Measurements from ENCODE around the gene LYPD3.
"Not testable (repeated sequence)": the region's sequence is repeated elsewhere in the genome, so short reads cannot be mapped to it uniquely, and the experiment has no call there.

LYPD3 gene

DNA sequence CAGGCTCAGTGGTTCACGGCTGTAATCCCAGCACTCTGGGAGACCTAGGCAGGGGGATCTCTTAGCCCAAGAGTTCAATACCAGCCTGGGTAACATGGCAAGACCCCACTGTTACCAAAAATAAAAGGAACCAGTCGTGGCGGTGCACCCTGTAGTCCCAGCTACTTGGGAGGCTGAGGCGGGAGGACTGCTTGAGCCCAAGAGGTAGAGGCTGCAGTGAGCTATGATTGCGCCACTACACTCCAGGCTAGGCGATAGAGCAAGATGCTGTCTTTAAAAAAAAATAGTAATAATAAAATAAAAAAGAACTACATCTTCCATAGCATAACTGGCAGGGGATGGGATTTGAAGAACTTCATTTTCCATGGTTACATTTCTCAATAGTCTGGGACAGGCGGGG, 3.0 kb downstream of the LYPD3 start:
- H3K4me3 Mint-ChIP-seq, result peak overlapping the region; percentile 86
- H3K36me3 Mint-ChIP-seq (ENCODE audit: low read depth), result peaks cover 7% of the 10 kb centered on the region
- no peaks in the 10 kb centered on the region for H3K9me3 Mint-ChIP-seq
- H3K27me3 Mint-ChIP-seq, result no peaks in the 10 kb centered on the region
- H3K4me1 Mint-ChIP-seq (ENCODE audit: low read depth), result peaks cover 48% of the 10 kb centered on the region
- peak overlapping the region; percentile 84 for H3K27ac Mint-ChIP-seq
- no peak for DNase-seq

DNA sequence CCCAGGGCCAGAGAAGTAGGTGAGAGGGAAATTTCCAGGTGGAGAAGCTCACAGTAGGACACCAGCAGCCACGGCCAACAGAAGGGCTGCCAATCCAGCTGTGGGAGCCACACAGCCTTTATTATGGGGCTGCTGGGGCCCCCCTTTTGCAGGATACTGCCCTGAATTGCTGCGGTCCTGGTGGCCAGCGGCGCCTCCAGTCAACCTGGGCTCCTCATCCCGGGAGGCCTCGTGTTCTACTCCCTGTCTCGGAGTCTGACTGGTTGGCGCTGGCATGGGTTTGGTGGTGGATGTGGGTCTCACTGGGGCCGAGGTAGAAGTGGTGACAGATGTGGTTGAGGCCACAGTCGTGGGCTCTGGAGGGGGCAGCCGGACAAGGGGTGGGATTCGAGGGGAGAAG, 4.1 kb downstream of the LYPD3 start:
- Mint-ChIP-seq H3K4me1 (ENCODE audit: low read depth) (peaks cover 44% of the 10 kb centered on the region), H3K27ac (peak overlapping the region; percentile 19), H3K4me3 (no peak overlapping the region), H3K27me3 (no peaks in the 10 kb centered on the region), H3K36me3 (ENCODE audit: low read depth) (peaks cover 7% of the 10 kb centered on the region), H3K9me3 (no peaks in the 10 kb centered on the region)
- DNase-seq, result no peak

DNA sequence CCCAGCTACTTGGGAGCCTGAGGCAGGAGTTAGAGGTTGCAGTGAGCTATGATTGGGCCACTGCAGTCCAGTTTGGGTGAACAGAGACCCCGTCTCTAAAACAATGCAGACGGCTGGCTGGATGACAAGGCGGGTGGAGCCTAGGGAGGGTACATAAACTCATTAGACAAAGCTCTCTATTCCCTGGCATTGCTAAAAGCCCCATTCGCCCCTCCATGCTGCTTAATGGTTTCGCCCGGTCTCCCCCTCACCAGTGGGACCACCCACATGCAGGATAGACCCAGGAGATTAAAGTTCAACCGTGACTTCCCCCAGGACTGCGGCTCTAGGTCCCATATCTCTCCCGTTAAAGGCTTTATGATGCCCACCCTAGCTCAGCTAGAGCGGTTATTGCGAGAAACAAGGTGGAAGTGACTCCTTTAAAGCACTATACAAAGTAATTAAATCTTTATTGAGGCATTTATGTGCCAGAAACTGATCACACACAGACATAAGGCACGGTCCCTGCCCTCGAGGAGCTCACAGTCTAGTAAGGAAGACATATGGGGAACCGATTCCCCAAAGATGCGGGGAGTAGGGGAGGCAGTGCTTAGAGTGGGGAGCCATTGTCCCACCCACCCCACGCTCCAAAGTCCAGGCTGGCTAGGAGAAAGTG, 4.9 kb downstream of the LYPD3 start:
- Mint-ChIP-seq H3K27ac (no peak overlapping the region), H3K27me3 (no peaks in the 10 kb centered on the region), H3K4me3 (no peak overlapping the region), H3K4me1 (ENCODE audit: low read depth) (peaks cover 43% of the 10 kb centered on the region), H3K9me3 (no peaks in the 10 kb centered on the region), H3K36me3 (ENCODE audit: low read depth) (peaks cover 7% of the 10 kb centered on the region)
- no peak for DNase-seq

DNA sequence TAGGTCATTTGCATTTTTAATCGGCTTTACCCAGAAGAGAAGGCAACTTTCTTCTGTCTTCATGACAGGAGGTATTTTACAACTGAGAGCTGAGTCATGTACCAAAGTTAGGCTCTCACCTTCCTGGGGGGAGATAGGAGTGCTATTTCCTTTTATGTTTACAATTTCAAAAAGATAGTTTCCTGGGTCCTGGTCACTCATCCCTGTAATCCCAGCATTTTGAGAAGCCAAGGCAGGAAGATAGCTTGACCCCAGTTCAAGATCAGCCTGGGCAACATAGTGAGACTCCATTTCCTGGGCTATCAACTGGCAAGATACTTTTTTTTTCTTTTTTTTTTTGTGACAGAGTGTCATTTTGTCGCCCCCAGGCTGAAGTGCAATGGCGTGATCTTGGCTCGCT, 7.6 kb downstream of the LYPD3 start:
- H3K27ac Mint-ChIP-seq, result no peak overlapping the region
- H3K36me3 Mint-ChIP-seq (ENCODE audit: low read depth), result peaks cover 7% of the 10 kb centered on the region
- no peak overlapping the region for H3K4me3 Mint-ChIP-seq
- no peaks in the 10 kb centered on the region for H3K9me3 Mint-ChIP-seq
- H3K4me1 Mint-ChIP-seq (ENCODE audit: low read depth), result peaks cover 33% of the 10 kb centered on the region
- H3K27me3 Mint-ChIP-seq, result no peaks in the 10 kb centered on the region
- DNase-seq, result no peak

DNA sequence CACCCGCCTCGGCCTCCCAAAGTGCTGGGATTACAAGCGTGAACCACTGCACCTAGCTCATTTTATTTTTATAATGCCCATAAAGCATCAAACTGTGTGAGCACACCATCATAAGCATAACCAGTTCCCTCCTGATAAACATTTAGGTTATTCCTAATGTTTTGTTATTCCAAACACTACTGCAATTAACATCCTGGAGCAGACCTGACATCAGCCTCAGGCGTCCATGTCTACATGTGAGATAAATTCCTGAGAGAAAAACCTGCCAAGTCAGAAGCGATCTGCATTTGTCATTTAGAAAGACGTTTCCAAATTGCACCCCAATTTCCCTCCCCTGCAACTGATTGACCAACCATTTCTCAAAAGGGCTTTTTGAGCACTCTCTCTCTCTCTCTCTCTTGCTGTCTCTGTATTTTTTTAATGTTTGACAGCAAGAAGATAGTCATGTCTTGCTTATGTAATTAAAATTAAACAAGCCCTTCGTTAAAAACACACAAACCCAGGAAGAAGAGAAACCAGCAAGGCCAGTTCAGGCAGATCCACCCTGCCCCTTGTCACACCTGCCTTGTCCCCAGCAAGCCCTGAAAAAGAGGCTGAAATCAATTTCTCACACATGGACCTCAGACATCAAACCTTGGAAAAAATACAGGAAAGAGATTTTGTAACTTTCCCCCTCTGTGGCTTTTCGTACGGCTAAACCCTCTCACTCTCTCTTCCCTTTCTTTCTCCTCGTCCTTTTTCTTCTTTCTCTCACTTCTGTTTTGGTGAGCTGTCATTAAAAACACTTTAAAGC, 9.9 kb downstream of the LYPD3 start:
- Mint-ChIP-seq H3K27ac (no peak overlapping the region), H3K4me3 (no peak overlapping the region), H3K9me3 (peaks cover 2% of the 10 kb centered on the region), H3K27me3 (no peaks in the 10 kb centered on the region), H3K4me1 (ENCODE audit: low read depth) (peaks cover 29% of the 10 kb centered on the region), H3K36me3 (ENCODE audit: low read depth) (no peaks in the 10 kb centered on the region)
- no peak for DNase-seq

DNA sequence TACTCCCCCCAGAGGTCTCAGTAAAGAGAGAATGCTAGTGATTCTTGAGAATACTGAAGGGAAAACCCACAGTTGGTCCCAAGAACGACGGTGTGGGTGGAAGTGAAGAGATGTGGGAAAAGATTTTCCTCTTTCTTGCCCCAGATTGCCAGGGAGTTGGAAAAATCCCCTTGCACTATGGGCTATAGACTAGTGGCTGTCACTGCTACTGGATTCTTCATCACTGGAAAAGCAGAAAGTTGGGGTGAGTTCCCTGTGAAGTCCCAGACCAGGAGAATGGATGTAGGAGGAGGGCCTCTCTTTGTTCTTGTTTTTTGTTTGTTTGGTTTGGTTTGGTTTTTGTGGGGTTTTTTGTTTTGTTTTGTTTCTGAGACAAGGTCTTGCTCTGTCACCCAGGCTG, 11.4 kb downstream of the LYPD3 start:
- H3K4me3 Mint-ChIP-seq, result no peak overlapping the region
- no peak for DNase-seq
- peaks cover 2% of the 10 kb centered on the region for H3K9me3 Mint-ChIP-seq
- H3K36me3 Mint-ChIP-seq (ENCODE audit: low read depth), result no peaks in the 10 kb centered on the region
- H3K4me1 Mint-ChIP-seq (ENCODE audit: low read depth), result peaks cover 34% of the 10 kb centered on the region
- no peak overlapping the region for H3K27ac Mint-ChIP-seq
- no peaks in the 10 kb centered on the region for H3K27me3 Mint-ChIP-seq

DNA sequence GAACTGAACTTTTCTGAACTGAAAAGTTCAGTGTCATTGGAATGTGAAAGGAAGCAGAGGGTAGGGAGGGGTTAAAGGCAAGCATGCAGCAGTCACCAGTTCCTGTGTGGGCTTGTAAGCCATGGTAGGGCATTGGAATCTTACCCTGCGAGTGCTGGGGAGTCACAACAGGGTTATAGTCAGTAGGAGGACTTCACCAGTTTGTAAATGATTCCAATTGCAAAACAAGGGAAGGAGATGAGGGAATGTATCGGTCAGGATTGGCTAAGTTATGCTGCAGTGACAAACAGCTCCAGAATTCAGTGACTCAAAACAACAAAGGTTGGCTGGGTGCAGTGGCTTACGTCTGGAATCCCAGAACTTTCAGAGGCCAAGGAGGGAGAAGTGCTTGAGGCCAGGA, 12.8 kb downstream of the LYPD3 start:
- no peak overlapping the region for H3K4me3 Mint-ChIP-seq
- H3K27me3 Mint-ChIP-seq, result no peaks in the 10 kb centered on the region
- peaks cover 31% of the 10 kb centered on the region for H3K4me1 Mint-ChIP-seq (ENCODE audit: low read depth)
- H3K36me3 Mint-ChIP-seq (ENCODE audit: low read depth), result no peaks in the 10 kb centered on the region
- H3K9me3 Mint-ChIP-seq, result peaks cover 2% of the 10 kb centered on the region
- H3K27ac Mint-ChIP-seq, result no peak overlapping the region
- no peak for DNase-seq

DNA sequence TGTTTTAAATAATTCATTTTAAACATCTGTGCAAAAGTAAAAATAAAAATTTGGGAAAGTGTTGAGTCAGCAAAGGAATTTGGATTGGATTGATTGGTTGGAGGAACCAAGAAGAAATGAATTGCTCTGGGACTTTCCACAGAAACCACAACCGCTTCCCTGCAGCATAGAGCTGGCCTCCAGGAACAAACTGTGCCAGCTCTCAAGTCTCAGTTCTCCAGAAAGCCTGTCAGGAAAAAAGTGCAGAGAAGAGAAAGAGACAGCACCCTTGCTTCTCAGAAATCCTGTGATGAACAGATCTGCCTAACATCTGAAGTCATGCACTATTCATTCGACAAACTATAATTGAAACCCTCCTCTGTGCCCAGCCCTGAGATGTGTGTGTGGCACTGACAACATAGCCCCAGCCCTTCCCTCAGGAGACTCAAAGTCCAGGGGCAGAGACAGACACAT, 14.8 kb downstream of the LYPD3 start:
- no peak for DNase-seq
- H3K27ac Mint-ChIP-seq, result peak overlapping the region; percentile 82
- no peaks in the 10 kb centered on the region for H3K27me3 Mint-ChIP-seq

DNA sequence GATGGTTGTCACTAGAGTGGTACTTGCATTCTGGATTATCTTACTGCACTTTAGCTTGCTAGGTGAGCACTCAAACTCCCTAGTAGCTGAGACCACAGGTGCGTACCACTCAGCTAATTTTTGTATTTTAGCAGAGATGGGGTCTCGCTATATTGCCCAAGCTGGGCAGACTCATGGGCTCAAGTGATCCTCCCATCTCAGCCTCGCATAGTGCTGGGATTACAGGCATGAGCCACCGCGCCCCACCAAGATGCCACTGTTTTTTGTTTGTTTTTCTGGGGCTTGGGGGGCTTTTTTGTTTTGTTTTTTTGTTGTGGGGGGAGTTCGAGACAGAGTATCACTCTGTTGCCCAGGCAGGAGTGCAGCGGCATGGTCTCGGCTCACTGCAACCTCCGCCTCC, 17.8 kb downstream of the LYPD3 start:
- DNase-seq, result no peak
- no peaks in the 10 kb centered on the region for H3K27me3 Mint-ChIP-seq
- peaks cover 40% of the 10 kb centered on the region for H3K4me1 Mint-ChIP-seq (ENCODE audit: low read depth)
- no peak overlapping the region for H3K27ac Mint-ChIP-seq
- no peak overlapping the region for H3K4me3 Mint-ChIP-seq
- no peaks in the 10 kb centered on the region for H3K36me3 Mint-ChIP-seq (ENCODE audit: low read depth)
- peaks cover 2% of the 10 kb centered on the region for H3K9me3 Mint-ChIP-seq

More for the DNA sequence above, 14.8 kb downstream of the LYPD3 start:
- Mint-ChIP-seq H3K4me1 (ENCODE audit: low read depth) (peaks cover 36% of the 10 kb centered on the region), H3K4me3 (no peak overlapping the region), H3K9me3 (peaks cover 2% of the 10 kb centered on the region), H3K36me3 (ENCODE audit: low read depth) (no peaks in the 10 kb centered on the region)

DNA sequence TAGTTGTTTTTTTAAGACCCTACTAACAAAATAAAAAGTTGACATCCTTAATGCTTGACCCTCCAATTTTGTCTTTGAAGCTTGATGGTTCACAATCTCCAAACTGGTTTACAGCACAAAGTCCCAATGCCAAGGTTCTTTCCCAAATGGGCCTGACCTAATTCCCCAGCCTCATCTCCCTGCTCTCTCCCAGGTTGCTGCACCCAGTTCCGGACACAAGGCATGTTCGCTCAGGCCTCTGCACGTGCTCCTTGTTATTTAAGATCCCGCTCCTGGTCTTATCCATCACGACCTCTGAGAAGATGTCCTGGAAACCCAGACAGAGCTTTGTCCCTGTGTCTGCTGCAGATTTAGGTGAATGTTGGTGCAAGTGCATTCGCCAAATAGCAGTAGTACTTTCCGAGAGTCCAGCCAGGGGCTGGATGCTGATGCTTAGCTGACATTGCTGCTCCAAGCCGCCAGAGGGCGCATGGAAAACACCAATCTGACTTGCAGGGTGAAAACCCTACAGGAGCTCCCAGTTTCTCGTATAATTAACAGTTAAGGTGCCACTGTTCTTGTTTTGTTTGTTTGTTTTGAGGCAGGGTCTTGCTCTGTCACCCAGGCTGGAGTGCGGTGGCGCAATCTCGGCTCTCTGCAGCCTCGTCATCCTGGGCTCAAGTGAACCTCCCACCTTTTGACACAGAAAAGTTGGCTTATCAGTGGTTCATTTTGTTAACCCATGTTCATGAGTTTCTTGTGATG, 18.5 kb downstream of the LYPD3 start:
- peak; percentile 85 for DNase-seq
- Mint-ChIP-seq H3K36me3 (ENCODE audit: low read depth) (no peaks in the 10 kb centered on the region), H3K9me3 (peaks cover 2% of the 10 kb centered on the region), H3K27me3 (no peaks in the 10 kb centered on the region), H3K4me1 (ENCODE audit: low read depth) (peaks cover 37% of the 10 kb centered on the region), H3K27ac (peak overlapping the region; percentile 10), H3K4me3 (no peak overlapping the region)

DNA sequence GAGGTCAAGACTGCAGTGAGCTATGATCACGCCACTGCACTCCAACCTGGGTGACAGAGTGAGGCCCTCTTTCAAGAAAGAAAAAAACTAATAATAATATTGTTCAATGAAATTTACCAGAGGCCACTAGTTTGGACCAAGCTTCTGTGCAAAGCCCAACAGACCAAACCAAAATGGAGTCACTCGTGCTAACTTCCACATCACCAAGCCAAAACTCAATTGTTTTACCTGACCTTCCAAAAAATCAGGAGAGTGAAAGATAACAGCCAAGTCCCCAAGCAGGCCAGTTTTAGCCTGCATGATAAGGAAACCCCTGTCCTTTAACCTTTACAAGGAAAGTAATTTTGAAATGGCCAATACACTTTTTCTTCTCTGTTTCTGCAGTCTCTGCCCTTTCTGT, 20.0 kb downstream of the LYPD3 start:
- H3K27ac Mint-ChIP-seq, result no peak overlapping the region
- H3K36me3 Mint-ChIP-seq (ENCODE audit: low read depth), result no peaks in the 10 kb centered on the region
- H3K4me3 Mint-ChIP-seq, result no peak overlapping the region
- no peak for DNase-seq
- no peaks in the 10 kb centered on the region for H3K9me3 Mint-ChIP-seq
- no peaks in the 10 kb centered on the region for H3K27me3 Mint-ChIP-seq
- peaks cover 33% of the 10 kb centered on the region for H3K4me1 Mint-ChIP-seq (ENCODE audit: low read depth)

DNA sequence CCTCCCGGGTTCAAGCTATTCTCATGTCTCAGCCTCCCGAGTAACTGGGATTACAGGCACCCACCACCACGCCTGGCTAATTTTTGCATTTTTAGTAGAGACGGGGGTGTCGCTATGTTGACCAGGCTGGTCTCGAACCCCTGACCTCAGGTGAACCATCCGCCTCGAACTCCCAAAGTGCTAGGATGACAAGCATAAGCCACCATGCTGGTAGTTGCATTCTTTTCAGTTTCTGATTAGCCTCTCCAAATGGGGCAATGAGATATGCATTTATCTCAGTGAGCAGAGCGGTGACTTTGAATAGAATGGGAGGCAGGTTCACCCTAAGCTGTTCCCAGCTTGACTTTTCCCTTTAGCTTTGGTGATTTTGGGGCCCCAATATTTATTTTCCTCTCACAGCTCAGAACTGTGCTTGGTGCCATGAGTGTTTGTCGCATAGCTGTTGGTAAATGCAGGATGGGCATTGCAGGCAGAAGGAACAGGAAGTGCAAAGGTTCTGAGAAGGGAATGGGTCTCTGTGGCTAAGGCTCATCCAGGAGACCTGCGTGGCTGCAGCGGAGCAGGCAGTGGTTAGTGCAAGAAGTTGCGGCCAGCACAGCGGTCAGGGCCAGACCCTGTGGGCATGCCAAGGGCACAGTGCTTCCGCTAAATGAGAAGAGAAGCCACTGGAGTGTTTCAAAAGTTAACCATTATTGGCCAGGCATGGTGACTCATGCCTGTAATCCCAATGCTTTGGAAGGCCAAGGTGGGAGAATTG, 20.7 kb downstream of the LYPD3 start:
- Mint-ChIP-seq H3K9me3 (no peaks in the 10 kb centered on the region), H3K36me3 (ENCODE audit: low read depth) (no peaks in the 10 kb centered on the region), H3K4me3 (no peak overlapping the region), H3K27me3 (no peaks in the 10 kb centered on the region), H3K4me1 (ENCODE audit: low read depth) (peaks cover 36% of the 10 kb centered on the region), H3K27ac (no peak overlapping the region)
- no peak for DNase-seq

DNA sequence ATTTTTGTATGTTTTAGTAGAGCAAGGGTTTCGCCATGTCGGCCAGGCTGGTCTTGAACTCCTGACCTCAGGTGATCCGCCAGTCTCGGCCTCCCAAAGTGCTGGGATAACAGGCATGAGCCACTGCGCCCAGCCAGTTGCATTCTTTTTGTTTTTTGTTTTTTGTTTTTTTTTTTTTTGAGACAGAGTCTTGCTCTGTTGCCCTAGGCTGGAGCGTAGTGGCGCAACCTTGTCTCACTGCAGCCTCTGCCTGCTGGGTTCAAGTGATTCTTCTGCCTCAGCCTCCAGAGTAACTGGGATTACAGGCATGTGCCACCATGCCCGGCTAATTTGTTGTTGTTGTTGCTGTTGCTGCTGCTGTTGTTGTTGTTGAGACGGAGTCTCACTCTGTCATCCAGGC, 21.3 kb downstream of the LYPD3 start:
- DNase-seq; H3K27ac Mint-ChIP-seq; H3K36me3 Mint-ChIP-seq (ENCODE audit: low read depth); H3K4me3 Mint-ChIP-seq; H3K9me3 Mint-ChIP-seq; H3K27me3 Mint-ChIP-seq: not testable (repeated sequence)
- H3K4me1 Mint-ChIP-seq (ENCODE audit: low read depth), result peaks cover 36% of the 10 kb centered on the region

DNA sequence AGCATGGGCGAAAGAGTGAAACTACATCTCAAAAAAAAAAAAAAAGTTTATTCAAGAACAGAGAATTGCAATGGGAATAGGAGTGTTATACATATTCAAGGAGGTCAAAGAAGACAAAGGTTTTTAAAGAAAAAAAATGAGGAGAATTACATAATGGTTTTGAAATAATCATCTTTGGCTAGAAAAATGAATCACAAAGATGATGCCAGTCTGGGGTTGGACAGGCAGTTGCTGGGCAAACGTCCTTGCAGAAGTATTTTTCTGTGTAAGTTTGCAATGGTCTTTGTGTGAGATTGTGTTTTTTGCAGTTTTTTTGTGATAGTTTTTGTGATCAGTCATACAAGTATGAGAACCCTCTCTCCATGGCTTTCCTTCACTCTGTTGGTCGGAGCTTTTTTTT, 23.7 kb downstream of the LYPD3 start:
- Mint-ChIP-seq H3K4me1 (ENCODE audit: low read depth) (peaks cover 49% of the 10 kb centered on the region), H3K36me3 (ENCODE audit: low read depth) (no peaks in the 10 kb centered on the region), H3K9me3 (no peaks in the 10 kb centered on the region), H3K4me3 (no peak overlapping the region), H3K27me3 (no peaks in the 10 kb centered on the region), H3K27ac (no peak overlapping the region)
- no peak for DNase-seq

All from activated T-cell treated with anti-CD3 and anti-CD28 coated beads, Interleukin-2, amount 50 U/mL, for 24 hours (primary cell).